GM19467 (cell line): ENCODE results near the gene OR9Q1.
"Not testable (repeated sequence)": the region's sequence is repeated elsewhere in the genome, so short reads cannot be mapped to it uniquely, and the experiment has no call there.

Experiments used
- ATAC-seq: cut with Tn5 transposase; IDR thresholded peaks from one replicate; pipeline ENCODE4 v1.9.1; 2021; ENCODE audit warnings: mild to moderate bottlenecking, moderate library complexity; ENCODE audit not compliant: unreplicated experiment

OR9Q1 gene

GRCh38 chr11:58023435-58023931, at the start of gene OR9Q1:
OR9Q1 (plus strand) TSS chr11:58023881; CDS start chr11:58179445, 155,564 bp downstream.
- no peak for ATAC-seq

DNA sequence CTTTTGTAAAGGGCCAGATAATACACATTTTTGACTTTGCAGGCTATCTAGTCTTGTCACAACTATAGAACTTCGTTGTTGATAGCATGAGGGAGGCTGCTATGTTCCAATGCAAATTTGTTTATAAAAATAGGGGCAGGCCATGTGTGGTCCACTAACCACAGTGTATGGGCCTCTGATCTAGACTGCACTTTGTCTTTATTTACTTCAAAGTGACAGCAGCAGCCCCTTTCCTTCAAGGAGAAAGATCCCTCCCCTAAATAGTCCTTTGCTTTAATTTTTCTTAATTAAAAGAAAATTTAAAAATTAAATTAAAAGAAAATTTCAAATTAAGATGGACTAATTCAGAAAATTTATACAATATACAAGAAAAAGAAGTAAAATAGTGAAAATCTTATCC, 49.5 kb upstream of the OR9Q1 start:
- no peak for ATAC-seq

- ATAC-seq: no peak
Observed at GRCh38 chr11:57974848-57975601, 48.7 kb upstream of the OR9Q1 start.

GRCh38 chr11:57977709-57978108, 46.0 kb upstream of the OR9Q1 start:
- no peak for ATAC-seq

DNA sequence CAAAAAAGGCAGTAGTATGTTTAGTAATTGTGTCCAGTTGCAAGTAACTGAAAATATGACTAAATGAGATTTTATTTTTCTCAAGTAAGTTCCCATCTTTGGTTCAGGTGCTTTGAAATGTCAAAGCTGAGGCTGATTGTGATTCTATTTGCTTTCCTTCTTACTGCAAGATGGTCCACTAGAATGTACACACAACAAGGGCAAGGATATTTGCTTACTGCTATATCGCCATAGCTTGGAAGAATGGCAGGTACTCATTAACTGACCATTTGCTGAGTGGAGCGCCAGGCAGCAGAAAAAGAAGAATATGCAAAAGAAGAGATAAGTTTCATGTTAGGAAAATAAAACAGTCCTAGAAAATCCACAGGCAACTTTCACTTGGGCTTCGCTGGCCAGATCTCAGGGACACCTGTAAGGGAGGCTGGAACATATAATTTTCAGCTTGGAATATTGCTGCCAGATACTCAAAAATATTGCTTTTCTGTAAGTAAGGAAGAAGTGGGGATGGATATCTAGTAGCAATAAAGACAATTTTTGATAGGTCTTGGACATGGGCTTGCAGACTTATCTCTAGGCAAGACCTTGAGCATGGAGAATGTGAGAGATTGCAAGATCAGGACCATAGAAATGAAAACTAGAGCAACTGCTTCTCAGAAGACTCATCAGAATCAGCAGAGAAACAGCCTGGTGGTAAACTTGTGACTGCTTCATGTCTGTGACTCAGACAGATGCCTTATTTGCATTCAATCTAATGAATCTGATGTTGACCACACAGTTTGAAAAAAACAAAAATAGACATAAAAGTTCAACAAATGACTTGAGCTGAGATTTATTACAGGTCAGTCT, 44.8 kb upstream of the OR9Q1 start:
- ATAC-seq: no peak

- no peak for ATAC-seq
Observed at GRCh38 chr11:57979532-57980079, 44.1 kb upstream of the OR9Q1 start.

GRCh38 chr11:57980201-57980600, 43.5 kb upstream of the OR9Q1 start:
- no peak for ATAC-seq

DNA sequence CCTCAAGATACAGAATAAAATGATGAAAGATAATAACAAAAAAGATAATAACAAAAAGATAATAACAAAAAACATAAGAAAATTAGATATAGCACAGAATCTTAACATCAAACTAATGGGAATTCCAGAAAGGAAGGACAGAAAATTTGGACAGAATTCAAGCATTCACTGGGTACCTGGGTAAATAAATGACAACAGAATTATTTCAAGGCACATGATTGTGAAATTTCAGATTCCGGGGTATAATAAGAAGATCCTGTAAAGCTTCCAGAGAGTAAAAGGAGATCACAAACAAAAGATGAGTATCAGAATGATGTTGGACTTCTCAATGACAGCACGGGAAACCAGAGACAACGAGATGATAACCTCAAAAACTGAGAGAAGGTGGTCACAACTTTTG, 42.1 kb upstream of the OR9Q1 start:
- no peak for ATAC-seq

DNA sequence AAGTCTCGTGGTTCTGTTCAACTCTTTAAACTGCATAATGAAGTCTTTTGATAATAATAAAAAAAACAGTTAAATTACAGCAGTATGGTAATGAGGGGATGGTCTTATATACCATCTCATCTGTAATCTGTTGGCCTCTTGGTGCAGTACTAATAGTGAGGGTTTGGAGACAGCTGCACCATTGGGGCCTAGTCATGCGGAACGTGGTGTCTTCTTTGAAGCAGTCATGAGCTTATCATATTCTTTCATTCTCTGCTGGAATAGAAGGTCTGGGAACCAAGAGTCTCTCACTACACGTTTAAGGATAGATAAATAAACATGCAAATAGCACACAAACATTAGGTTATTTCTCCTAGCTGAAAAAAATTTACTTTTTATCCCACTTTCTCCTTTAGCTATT, 40.9 kb upstream of the OR9Q1 start:
- ATAC-seq: no peak

DNA sequence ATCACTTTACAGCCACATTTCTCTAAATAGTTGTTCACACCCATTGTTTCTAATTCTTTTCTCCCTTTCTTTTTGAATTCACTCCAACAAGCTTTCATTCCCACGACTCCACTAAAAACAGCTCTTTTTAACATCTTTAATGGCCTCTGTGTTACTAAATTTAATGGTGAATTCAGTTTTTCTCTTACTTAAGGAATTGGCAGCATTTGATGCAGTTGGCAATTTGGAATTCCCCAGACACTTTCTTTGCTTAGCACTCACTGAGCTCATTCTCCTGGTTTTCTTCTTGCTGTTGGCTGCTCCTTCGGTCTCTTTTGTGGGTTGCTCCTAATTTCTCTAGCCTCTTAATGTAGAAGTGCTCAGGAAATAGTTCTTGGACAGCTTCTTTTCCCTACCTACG, 40.5 kb upstream of the OR9Q1 start:
- no peak for ATAC-seq

GRCh38 chr11:57999523-57999922, 24.2 kb upstream of the OR9Q1 start:
- not testable (repeated sequence) for ATAC-seq

DNA sequence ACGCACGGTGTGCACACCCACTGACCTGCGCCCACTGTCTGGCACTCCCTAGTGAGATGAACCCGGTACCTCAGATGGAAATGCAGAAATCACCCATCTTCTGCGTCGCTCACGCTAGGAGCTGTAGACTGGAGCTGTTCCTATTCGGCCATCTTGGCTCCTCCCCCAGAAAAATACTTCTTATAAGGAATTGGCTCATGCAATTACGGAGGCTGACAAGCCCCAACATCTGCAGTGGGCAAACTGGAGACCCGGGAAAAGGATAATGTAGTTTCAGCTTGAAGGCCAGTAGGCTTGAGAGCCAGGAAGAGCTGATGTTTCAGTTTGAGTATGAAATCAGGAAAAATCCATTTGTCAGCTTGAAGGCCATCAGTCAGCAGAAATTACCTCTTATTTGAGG, 23.7 kb upstream of the OR9Q1 start:
- ATAC-seq: not testable (repeated sequence)

- ATAC-seq: no peak
Observed at GRCh38 chr11:58000699-58001098, 23.0 kb upstream of the OR9Q1 start.

GRCh38 chr11:58003036-58003435, 20.6 kb upstream of the OR9Q1 start:
- ATAC-seq: no peak

- no peak for ATAC-seq
Observed at GRCh38 chr11:58003591-58003990, 20.1 kb upstream of the OR9Q1 start.

- ATAC-seq: no peak
Observed at GRCh38 chr11:58004664-58005063, 19.0 kb upstream of the OR9Q1 start.

- no peak for ATAC-seq
Observed at GRCh38 chr11:58006940-58007339, 16.7 kb upstream of the OR9Q1 start.

- ATAC-seq: no peak
Observed at GRCh38 chr11:58011771-58012170, 11.9 kb upstream of the OR9Q1 start.

GRCh38 chr11:58024601-58025091, 965 bp downstream of the OR9Q1 start:
- no peak for ATAC-seq

DNA sequence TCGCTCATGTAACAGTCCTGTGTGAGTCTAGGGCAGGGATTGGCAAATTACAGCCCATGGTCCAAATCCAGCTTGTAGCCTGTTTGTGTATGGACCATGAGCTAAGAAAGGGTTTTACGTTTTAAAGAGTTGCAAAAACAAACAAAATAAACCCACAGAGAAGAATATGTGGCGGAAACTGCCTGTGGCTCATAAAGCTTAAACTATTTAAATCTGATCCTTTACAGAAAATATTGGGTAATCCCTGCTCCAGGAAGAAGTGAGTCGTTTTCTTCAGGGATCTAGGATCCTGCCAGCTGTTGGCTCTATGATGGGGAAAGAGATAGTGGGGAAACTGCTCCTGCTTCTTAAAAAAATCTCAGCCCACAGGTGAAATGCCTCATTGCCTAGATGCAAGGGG, 3.7 kb downstream of the OR9Q1 start:
- ATAC-seq: no peak

DNA sequence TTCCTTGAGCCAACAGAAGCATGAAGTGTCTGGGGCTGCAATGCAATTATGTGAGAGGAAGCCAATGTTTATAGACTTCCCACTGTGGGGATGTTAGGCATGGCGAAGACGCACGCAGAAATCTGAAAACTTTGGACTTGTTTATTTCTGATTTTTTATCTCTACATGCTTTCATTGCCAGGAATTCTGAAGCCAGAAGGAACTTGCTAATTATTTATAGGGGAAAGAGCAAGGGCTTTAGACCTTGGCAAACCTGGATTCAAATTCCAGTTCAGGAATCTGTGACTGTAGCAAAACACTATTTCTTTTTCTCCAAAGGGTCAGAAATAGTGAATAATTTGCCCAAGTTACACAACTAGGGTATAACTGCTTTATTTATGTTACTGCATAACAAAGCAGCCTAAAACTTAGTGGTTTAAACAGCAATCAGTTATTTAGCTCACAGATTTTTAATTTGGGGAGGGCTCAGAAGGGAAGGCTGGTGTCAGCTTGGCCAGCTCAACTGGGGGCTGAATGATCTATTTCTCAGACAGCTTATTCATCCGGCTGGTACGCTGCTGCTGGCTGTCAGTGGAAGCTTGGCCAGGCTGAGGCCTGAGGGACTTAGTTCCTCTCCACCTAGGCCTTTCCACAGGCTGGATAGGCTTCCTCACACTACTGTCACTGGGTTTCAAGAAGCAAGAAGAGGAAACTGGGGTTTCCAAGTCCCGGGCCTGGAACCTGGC, 5.2 kb downstream of the OR9Q1 start:
- ATAC-seq: no peak
